ENCODE data around the gene CBFB. TPM values are rescaled to one million over a fixed set of nuclear protein-coding genes. Genes with fewer than 3 reads are reported as not detected.

Gene CBFB
- total RNA-seq, 1 donor from 2014 or later: 64.5 TPM

DNA sequence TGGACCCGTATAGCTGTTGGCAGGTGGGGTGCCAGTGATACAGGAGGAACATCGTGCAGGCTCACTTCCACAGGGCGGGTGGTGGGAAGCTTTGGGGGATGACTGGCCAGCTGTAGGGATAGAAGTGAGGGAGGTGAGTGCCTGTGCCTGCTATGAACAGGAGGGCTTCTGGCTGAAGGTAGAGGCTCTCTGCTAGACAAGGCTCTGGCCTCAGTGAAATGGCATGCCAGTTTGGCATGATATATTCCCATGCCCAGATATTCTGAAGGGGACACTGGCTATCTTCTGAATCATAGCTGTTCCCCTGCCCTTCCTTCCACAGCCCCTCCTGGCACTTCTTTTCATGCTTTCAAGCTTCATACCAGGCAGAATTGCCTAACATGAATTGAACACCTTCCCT is 99.9 kb downstream of the CBFB start:
- no peak for DNase-seq (ENCODE audit: low read depth)
- no peak overlapping the region for H3K4me3 ChIP-seq (ENCODE audit: low read depth, low read length)
- H3K36me3 ChIP-seq (ENCODE audit: control insufficient read depth, insufficient read depth, low read length): no peaks in the 10 kb centered on the region
- TF ChIP-seq, protein P1, sequence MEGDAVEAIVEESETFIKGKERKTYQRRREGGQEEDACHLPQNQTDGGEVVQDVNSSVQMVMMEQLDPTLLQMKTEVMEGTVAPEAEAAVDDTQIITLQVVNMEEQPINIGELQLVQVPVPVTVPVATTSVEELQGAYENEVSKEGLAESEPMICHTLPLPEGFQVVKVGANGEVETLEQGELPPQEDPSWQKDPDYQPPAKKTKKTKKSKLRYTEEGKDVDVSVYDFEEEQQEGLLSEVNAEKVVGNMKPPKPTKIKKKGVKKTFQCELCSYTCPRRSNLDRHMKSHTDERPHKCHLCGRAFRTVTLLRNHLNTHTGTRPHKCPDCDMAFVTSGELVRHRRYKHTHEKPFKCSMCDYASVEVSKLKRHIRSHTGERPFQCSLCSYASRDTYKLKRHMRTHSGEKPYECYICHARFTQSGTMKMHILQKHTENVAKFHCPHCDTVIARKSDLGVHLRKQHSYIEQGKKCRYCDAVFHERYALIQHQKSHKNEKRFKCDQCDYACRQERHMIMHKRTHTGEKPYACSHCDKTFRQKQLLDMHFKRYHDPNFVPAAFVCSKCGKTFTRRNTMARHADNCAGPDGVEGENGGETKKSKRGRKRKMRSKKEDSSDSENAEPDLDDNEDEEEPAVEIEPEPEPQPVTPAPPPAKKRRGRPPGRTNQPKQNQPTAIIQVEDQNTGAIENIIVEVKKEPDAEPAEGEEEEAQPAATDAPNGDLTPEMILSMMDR (IDR thresholded peaks at IDR 0.05; ENCODE audit: insufficient read depth, low read length, poor library complexity, severe bottlenecking): no peak
- H3K27me3 ChIP-seq (ENCODE audit: control insufficient read depth, insufficient read depth, low read length): no peaks in the 10 kb centered on the region

DNA sequence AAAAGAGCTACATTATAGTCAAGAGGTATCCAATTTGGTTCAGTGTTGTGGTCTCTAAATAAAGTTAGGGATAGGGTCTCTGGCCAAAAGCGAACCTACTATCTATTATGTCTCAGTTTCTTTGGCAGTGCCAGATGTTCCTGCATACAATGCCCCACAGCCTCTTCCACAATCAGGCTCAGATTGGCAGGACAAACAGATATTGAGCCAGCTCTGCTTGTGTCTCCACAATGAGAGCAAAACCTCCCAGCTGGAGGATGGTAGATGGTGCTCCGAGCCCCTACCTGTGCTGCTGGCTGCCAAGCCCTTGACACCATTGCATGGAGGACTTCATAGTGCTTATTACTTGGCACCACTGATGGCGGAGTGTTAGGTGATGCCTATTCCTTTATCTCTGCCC is 100.5 kb downstream of the CBFB start:
- Histone ChIP-seq H3K36me3 (ENCODE audit: control insufficient read depth, insufficient read depth, low read length) (no peaks in the 10 kb centered on the region), H3K4me3 (ENCODE audit: low read depth, low read length) (no peak overlapping the region), H3K27me3 (ENCODE audit: control insufficient read depth, insufficient read depth, low read length) (no peaks in the 10 kb centered on the region)
- TF ChIP-seq, protein P1 (IDR thresholded peaks at IDR 0.05; ENCODE audit: insufficient read depth, low read length, poor library complexity, severe bottlenecking): no peak
- no peak for DNase-seq (ENCODE audit: low read depth)

DNA sequence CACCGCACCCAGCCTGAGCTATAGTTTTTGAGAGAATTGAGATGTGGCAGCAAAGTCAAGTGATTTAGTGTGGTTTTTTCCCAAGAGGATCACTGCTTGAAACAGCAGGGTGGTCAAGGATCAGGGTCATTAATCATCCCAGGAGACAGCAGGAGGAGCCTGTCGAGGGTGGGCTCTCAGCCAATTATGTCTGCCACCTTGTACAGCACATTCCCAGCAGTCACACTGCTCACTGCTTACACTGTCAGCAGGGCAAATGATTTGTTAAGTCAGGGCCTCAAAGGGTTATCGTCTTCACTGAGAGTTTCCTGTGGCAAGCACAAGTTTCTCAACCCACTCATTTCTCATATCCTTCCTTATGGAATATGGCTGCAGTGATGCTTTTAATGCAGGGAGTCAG is 108.7 kb downstream of the CBFB start:
- Histone ChIP-seq H3K4me3 (ENCODE audit: low read depth, low read length) (no peak overlapping the region), H3K27me3 (ENCODE audit: control insufficient read depth, insufficient read depth, low read length) (no peaks in the 10 kb centered on the region), H3K36me3 (ENCODE audit: control insufficient read depth, insufficient read depth, low read length) (no peaks in the 10 kb centered on the region)
- TF ChIP-seq, protein P1 (IDR thresholded peaks at IDR 0.05; ENCODE audit: insufficient read depth, low read length, poor library complexity, severe bottlenecking): no peak
- DNase-seq (ENCODE audit: low read depth): no peak

DNA sequence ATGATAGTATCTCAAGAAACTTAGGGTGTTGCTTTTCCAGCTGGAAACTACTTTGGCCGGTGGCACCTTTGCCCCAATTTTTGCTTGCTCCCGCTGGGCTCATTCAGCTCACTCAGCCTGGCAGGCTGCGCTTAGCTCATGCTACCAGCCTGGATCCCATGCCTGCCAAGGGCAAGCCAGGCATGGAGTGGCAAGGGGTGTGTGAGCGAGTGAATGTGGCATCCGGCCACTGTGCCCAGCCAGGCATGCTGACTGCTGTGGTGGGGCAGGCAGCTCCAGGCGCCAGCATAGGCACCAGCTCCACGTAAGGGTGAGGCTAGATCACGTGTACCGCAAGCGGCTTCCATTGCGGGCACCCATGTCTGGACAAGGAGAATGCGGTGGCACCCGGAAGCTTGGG is 112.4 kb downstream of the CBFB start:
- TF ChIP-seq, protein P1 (IDR thresholded peaks at IDR 0.05; ENCODE audit: insufficient read depth, low read length, poor library complexity, severe bottlenecking): no peak
- H3K36me3 ChIP-seq (ENCODE audit: control insufficient read depth, insufficient read depth, low read length): peaks cover 1% of the 10 kb centered on the region
- no peak for DNase-seq (ENCODE audit: low read depth)
- no peaks in the 10 kb centered on the region for H3K27me3 ChIP-seq (ENCODE audit: control insufficient read depth, insufficient read depth, low read length)
- H3K4me3 ChIP-seq (ENCODE audit: low read depth, low read length): no peak overlapping the region

DNA sequence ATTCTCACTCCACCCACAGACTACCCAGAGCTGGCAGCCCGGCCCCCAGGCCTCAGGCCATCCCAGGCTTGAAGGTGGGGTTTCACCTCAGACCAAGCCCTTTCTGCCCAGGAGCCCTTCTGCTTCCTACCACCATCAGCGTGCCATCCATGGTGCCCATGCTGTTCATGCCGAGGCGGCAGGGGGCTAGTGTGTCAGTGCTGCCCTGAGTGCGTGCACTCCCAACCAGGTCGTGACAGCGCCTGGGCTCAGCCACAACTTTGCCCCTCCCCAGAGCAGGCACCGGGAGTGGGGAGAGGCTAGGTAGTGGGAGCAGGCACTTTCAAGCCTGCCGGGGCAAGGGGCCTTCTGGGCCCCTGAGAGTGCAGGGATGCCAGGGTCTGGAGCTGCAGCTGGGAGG is 113.4 kb downstream of the CBFB start:
- H3K4me3 ChIP-seq (ENCODE audit: low read depth, low read length): no peak overlapping the region
- TF ChIP-seq, protein P1 (IDR thresholded peaks at IDR 0.05; ENCODE audit: insufficient read depth, low read length, poor library complexity, severe bottlenecking): no peak
- H3K27me3 ChIP-seq (ENCODE audit: control insufficient read depth, insufficient read depth, low read length): no peaks in the 10 kb centered on the region
- peaks cover 3% of the 10 kb centered on the region for H3K36me3 ChIP-seq (ENCODE audit: control insufficient read depth, insufficient read depth, low read length)
- no peak for DNase-seq (ENCODE audit: low read depth)

DNA sequence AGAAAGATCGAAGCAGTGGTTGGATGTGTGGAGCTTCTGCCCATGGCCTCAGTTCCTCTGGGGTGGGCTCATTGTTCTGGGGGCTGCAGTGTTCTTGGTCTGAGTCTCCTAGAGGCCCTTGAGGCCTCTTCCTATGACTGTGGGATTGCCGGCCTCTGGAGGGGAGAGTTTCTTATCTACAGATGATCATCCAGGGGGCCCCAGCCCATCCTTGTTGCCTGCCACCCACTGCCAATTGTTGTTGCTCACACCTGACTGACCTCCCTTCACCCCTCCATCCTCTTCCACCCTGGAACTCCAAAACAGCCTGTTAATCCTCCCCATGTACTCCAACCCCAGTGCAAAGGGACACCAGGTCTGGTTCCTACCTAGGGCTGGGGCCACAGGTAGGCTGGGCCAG is 116.0 kb downstream of the CBFB start:
- peaks cover 9% of the 10 kb centered on the region for H3K27me3 ChIP-seq (ENCODE audit: control insufficient read depth, insufficient read depth, low read length)
- peaks cover 4% of the 10 kb centered on the region for H3K36me3 ChIP-seq (ENCODE audit: control insufficient read depth, insufficient read depth, low read length)
- no peak overlapping the region for H3K4me3 ChIP-seq (ENCODE audit: low read depth, low read length)
- TF ChIP-seq, protein P1 (IDR thresholded peaks at IDR 0.05; ENCODE audit: insufficient read depth, low read length, poor library complexity, severe bottlenecking): no peak
- DNase-seq (ENCODE audit: low read depth): no peak

Measured in kidney epithelial cell (primary cell).